ENCODE data around the gene NELL1.

Gene NELL1

GRCh38 chr11:21289686-21290085 lies 620.3 kb downstream of the NELL1 start:
- H3K4me3 ChIP-seq (ENCODE audit: low read length), result no peak overlapping the region
- no peaks in the 10 kb centered on the region for H3K9me2 ChIP-seq (replicated peaks; ENCODE audit: control insufficient read depth, low read length)

GRCh38 chr11:21295508-21295907 lies 626.1 kb downstream of the NELL1 start:
- H3K9me2 ChIP-seq (replicated peaks; ENCODE audit: control insufficient read depth, low read length), result no peaks in the 10 kb centered on the region
- H4K20me1 ChIP-seq (ENCODE audit: control insufficient read depth, insufficient read depth, low read depth, low read length), result no peaks in the 10 kb centered on the region
- no peaks in the 10 kb centered on the region for H3K36me3 ChIP-seq (ENCODE audit: control insufficient read depth, low read length)
- no peaks in the 10 kb centered on the region for H3F3A ChIP-seq (ENCODE audit: control insufficient read depth, insufficient read depth)
- H3K9me3 ChIP-seq (ENCODE audit: control insufficient read depth, insufficient read depth, low read length), result no peaks in the 10 kb centered on the region
- no peak overlapping the region for H3K4me2 ChIP-seq (ENCODE audit: low read length)
- no peaks in the 10 kb centered on the region for H3K4me1 ChIP-seq (ENCODE audit: control insufficient read depth, low read length)
- TF ChIP-seq CTCF (IDR thresholded peaks at IDR 0.05; ENCODE audit: low read depth, low read length, poor library complexity, severe bottlenecking), result no peak
- TF ChIP-seq EZH2phosphoT487 (IDR thresholded peaks at IDR 0.05; ENCODE audit: borderline replicate concordance, low read length), result no peak
- H3K4me3 ChIP-seq (ENCODE audit: low read length), result no peak overlapping the region
- no peaks in the 10 kb centered on the region for H3K27me3 ChIP-seq (ENCODE audit: control insufficient read depth, low read length)
- no peaks in the 10 kb centered on the region for H3K79me2 ChIP-seq (ENCODE audit: control insufficient read depth, low read length)
- no peak overlapping the region for H3K27ac ChIP-seq (ENCODE audit: low read depth, low read length)

More at GRCh38 chr11:21289686-21290085, 620.3 kb downstream of the NELL1 start:
- Histone ChIP-seq H3K4me2 (ENCODE audit: low read length) (no peak overlapping the region), H4K20me1 (ENCODE audit: control insufficient read depth, insufficient read depth, low read depth, low read length) (no peaks in the 10 kb centered on the region), H3K27me3 (ENCODE audit: control insufficient read depth, low read length) (no peaks in the 10 kb centered on the region), H3F3A (ENCODE audit: control insufficient read depth, insufficient read depth) (no peaks in the 10 kb centered on the region), H3K79me2 (ENCODE audit: control insufficient read depth, low read length) (no peaks in the 10 kb centered on the region), H3K4me1 (ENCODE audit: control insufficient read depth, low read length) (no peaks in the 10 kb centered on the region), H3K27ac (ENCODE audit: low read depth, low read length) (no peak overlapping the region), H3K9me3 (ENCODE audit: control insufficient read depth, insufficient read depth, low read length) (no peaks in the 10 kb centered on the region), H3K36me3 (ENCODE audit: control insufficient read depth, low read length) (no peaks in the 10 kb centered on the region)
- TF ChIP-seq EZH2phosphoT487 (IDR thresholded peaks at IDR 0.05; ENCODE audit: borderline replicate concordance, low read length) (no peak), CTCF (IDR thresholded peaks at IDR 0.05; ENCODE audit: low read depth, low read length, poor library complexity, severe bottlenecking) (no peak)

- H3K27me3 ChIP-seq (ENCODE audit: control insufficient read depth, low read length), result no peaks in the 10 kb centered on the region
- no peaks in the 10 kb centered on the region for H3K4me1 ChIP-seq (ENCODE audit: control insufficient read depth, low read length)
- H3K9me3 ChIP-seq (ENCODE audit: control insufficient read depth, insufficient read depth, low read length), result no peaks in the 10 kb centered on the region
- no peaks in the 10 kb centered on the region for H3K36me3 ChIP-seq (ENCODE audit: control insufficient read depth, low read length)
- no peaks in the 10 kb centered on the region for H3K9me2 ChIP-seq (replicated peaks; ENCODE audit: control insufficient read depth, low read length)
- H3K79me2 ChIP-seq (ENCODE audit: control insufficient read depth, low read length), result no peaks in the 10 kb centered on the region
- H3K4me3 ChIP-seq (ENCODE audit: low read length), result no peak overlapping the region
- H3K4me2 ChIP-seq (ENCODE audit: low read length), result no peak overlapping the region
- TF ChIP-seq EZH2phosphoT487 (IDR thresholded peaks at IDR 0.05; ENCODE audit: borderline replicate concordance, low read length) (no peak), CTCF (IDR thresholded peaks at IDR 0.05; ENCODE audit: low read depth, low read length, poor library complexity, severe bottlenecking) (no peak)
- no peak overlapping the region for H3K27ac ChIP-seq (ENCODE audit: low read depth, low read length)
- H3F3A ChIP-seq (ENCODE audit: control insufficient read depth, insufficient read depth), result no peaks in the 10 kb centered on the region
- no peaks in the 10 kb centered on the region for H4K20me1 ChIP-seq (ENCODE audit: control insufficient read depth, insufficient read depth, low read depth, low read length)
Measured at GRCh38 chr11:21301981-21302380, 632.6 kb downstream of the NELL1 start.
